ENCODE measurements around the gene MEGF6. TPM values are rescaled to one million over a fixed set of nuclear protein-coding genes. Genes with fewer than 3 reads are reported as not detected.
A peak's percentile ranks its signal among the peaks of the same experiment; 100 is the strongest.

MEGF6 gene
- total and polyA plus RNA-seq, 7 donors: 0.67 to 5.5 (median 3.7) TPM

DNA sequence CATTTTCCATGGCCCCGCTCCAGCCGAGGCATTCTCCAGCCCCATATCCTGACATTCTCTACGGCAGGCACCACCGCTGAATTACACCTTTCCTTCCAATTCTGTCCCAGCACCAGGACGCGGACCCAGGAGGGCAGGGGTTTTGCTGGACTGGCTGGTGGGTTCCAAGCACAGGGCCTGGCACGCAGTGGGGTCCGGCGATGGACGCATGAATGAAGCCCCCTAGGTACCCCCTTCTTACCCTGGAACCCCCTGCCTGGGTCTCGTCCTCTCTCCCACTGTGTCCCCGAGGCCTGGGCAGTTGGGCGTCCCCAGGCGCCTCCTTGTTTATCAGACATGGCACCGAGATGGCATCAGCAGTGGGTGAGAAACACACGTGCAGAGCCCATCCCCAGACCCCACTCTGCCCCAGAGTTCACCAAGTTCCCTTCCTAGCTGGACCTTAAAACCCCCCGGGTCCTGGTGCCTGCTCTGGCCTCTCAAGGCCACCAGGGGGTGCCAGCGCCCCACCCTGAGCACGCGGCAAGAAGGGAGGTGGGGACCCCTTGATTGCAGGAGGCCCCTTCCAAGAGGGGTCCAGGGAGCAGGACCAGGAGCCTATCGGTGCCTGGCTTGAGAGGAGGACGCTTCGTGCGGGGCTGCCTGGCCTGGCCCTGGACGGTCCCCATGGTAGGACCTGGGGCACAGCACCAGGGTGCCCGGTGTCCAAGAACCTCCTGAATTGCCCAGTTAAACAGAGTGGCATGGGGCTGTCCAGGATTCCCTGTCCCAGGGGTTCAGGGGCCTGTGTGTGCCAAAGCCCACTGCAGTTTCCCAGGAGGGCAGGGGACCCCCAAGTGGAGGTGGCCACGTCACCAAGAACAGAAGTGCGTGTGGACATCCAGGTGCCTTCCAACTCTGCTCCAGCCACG lies 46.1 kb downstream of the MEGF6 start:
- ATAC-seq (peak; percentile 59 to 80 (median 65)), DNase-seq (no peak)
- intact Hi-C loops (cut with DNase I): loop anchor here (1.0 to 5.0 kb wide), 3 partner anchors 54 to 73 kb away; no protein-coding TSS in a partner anchor
- WGBS, 3 donors: 63 to 66% (median 64%) methylated on average over 28 to 29 of the region's 29 CpGs
- H3K4me3 ChIP-seq: no peak overlapping the region
- no peaks in the 10 kb centered on the region for H3K9me3 ChIP-seq
- no peaks in the 10 kb centered on the region for H3K4me1 ChIP-seq
- peaks cover 0 to 5% (median 0%) of the 10 kb centered on the region in 3 donors for H3K27me3 ChIP-seq (ENCODE audit: insufficient read depth in 3 of 3, low read length in 2 of 3)
- no peak overlapping the region for H3K27ac ChIP-seq
- TF ChIP-seq, protein P1, sequence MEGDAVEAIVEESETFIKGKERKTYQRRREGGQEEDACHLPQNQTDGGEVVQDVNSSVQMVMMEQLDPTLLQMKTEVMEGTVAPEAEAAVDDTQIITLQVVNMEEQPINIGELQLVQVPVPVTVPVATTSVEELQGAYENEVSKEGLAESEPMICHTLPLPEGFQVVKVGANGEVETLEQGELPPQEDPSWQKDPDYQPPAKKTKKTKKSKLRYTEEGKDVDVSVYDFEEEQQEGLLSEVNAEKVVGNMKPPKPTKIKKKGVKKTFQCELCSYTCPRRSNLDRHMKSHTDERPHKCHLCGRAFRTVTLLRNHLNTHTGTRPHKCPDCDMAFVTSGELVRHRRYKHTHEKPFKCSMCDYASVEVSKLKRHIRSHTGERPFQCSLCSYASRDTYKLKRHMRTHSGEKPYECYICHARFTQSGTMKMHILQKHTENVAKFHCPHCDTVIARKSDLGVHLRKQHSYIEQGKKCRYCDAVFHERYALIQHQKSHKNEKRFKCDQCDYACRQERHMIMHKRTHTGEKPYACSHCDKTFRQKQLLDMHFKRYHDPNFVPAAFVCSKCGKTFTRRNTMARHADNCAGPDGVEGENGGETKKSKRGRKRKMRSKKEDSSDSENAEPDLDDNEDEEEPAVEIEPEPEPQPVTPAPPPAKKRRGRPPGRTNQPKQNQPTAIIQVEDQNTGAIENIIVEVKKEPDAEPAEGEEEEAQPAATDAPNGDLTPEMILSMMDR (IDR thresholded peaks at IDR 0.05): peak; percentile 86
- H3K36me3 ChIP-seq (ENCODE audit: insufficient read depth in 1 of 2, low read depth in 1 of 2): no peaks in the 10 kb centered on the region

DNA sequence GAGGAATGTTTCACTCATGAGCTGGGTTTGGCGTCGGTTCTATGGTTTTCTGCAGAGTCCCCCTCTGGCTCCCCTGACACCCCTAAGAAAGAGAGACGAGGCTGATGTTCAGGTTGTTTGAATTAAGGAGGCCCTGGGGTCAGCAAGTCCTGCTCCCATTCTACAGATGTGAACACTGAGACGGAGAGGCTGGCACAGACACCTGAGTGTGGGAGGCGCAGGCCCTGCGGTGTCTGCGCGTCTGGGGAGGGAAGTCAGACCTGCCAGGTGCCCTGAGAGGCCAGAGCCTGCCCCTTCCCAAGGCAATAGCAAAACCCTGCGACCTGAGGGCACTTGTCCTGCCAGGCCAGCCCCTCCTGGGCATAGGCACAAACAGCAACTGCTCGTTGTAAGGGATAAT lies 47.7 kb downstream of the MEGF6 start:
- WGBS, 3 donors: 86 to 88% (median 86%) methylated on average over 10 of the region's 10 CpGs
- no peaks in the 10 kb centered on the region for H3K36me3 ChIP-seq (ENCODE audit: insufficient read depth in 1 of 2, low read depth in 1 of 2)
- TF ChIP-seq, protein P1 (IDR thresholded peaks at IDR 0.05): no peak
- DNase-seq (no peak), ATAC-seq (no peak)
- H3K27me3 ChIP-seq (ENCODE audit: insufficient read depth in 3 of 3, low read length in 2 of 3): peaks cover 0 to 5% (median 0%) of the 10 kb centered on the region in 3 donors
- intact Hi-C loops (cut with DNase I): loop anchor here in 1 of 2 donors (2.0 kb wide), 1 partner anchor 55 kb away; no protein-coding TSS in a partner anchor
- no peaks in the 10 kb centered on the region for H3K4me1 ChIP-seq
- no peak overlapping the region for H3K4me3 ChIP-seq
- H3K9me3 ChIP-seq: no peaks in the 10 kb centered on the region
- no peak overlapping the region for H3K27ac ChIP-seq

DNA sequence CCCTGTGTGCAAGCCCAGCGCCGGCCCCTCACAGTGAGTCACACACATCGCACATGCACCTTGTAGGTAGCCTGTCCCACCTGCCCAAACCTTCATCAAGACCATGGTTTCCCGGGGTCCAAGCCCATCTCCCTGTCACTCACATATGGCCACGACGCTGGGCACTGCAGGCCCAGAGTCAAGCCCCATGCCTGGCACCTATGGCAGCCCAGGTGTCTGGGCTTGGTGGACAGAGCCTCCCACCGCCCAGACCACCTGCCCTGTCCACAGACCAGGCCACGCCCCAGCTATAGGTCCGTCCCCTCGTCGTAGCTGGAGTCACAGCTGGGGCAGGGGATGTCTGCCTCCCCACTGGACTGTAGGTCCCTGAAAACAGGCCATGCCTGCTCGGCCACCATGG lies 48.2 kb downstream of the MEGF6 start:
- H3K36me3 ChIP-seq (ENCODE audit: insufficient read depth in 1 of 2, low read depth in 1 of 2): no peaks in the 10 kb centered on the region
- H3K27me3 ChIP-seq (ENCODE audit: insufficient read depth in 3 of 3, low read length in 2 of 3): peaks cover 0 to 8% (median 0%) of the 10 kb centered on the region in 3 donors
- no peak for DNase-seq
- no peaks in the 10 kb centered on the region for H3K4me1 ChIP-seq
- H3K27ac ChIP-seq: no peak overlapping the region
- no peak overlapping the region for H3K4me3 ChIP-seq
- no peaks in the 10 kb centered on the region for H3K9me3 ChIP-seq
- 91 to 95% (median 91%) methylated on average over 12 of the region's 12 CpGs for WGBS, 3 donors
- no peak for ATAC-seq
- intact Hi-C loops (cut with DNase I): no loop called here
- TF ChIP-seq, protein P1 (IDR thresholded peaks at IDR 0.05): no peak

DNA sequence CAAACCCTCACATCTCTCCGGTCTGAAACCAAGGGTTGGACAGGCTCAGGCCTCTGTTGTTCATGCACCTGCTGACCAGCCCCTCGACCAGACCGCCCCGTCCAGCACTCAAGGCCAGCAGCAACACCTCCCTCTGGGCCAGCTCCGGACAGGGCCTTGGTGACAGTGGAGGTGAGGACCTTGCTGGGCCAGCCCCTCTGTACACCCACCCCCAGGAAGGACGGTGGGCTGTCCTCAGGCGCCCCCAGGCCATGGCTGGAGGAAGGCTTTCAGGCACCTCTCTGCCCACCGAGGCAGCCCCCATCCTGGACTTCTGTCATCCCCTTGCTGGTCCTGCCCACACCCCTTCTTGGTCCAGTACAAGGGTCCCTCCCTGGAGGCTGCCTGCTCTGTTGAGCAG lies 48.6 kb downstream of the MEGF6 start:
- no peaks in the 10 kb centered on the region for H3K9me3 ChIP-seq
- no peaks in the 10 kb centered on the region for H3K4me1 ChIP-seq
- TF ChIP-seq, protein P1 (IDR thresholded peaks at IDR 0.05): no peak
- H3K4me3 ChIP-seq: no peak overlapping the region
- 78 to 84% (median 81%) methylated on average over 8 of the region's 8 CpGs for WGBS, 3 donors
- no peaks in the 10 kb centered on the region for H3K36me3 ChIP-seq (ENCODE audit: insufficient read depth in 1 of 2, low read depth in 1 of 2)
- no peak overlapping the region for H3K27ac ChIP-seq
- ATAC-seq (no peak), DNase-seq (no peak)
- H3K27me3 ChIP-seq (ENCODE audit: insufficient read depth in 3 of 3, low read length in 2 of 3): peaks cover 0 to 11% (median 0%) of the 10 kb centered on the region in 3 donors
- intact Hi-C loops (cut with DNase I): no loop called here
